ENCODE measurements around the gene ALG13.
"Not testable (repeated sequence)": the region's sequence is repeated elsewhere in the genome, so short reads cannot be mapped to it uniquely, and the experiment has no call there.

Gene ALG13

GRCh38 chrX:111680988-111681779, at the start of gene ALG13:
Gene ALG13 (plus strand): TSS chrX:111681170. CDS start chrX:111681219, 49 bp downstream.
- Mint-ChIP-seq H3K27ac (peak within 1 kb of the TSS; percentile 98), H3K9me3 (no peaks in the 10 kb centered on the region), H3K36me3 (ENCODE audit: low read depth) (peaks cover 49% of the 10 kb centered on the region), H3K27me3 (peaks cover 3% of the 10 kb centered on the region), H3K4me3 (peak within 1 kb of the TSS; percentile 88), H3K4me1 (ENCODE audit: low read depth) (peaks cover 32% of the 10 kb centered on the region)
- DNase-seq: peak; percentile 89

- H3K36me3 Mint-ChIP-seq (ENCODE audit: low read depth): no peaks in the 10 kb centered on the region
- peaks cover 13% of the 10 kb centered on the region for H3K27me3 Mint-ChIP-seq
- no peak overlapping the region for H3K4me3 Mint-ChIP-seq
- DNase-seq: no peak
- H3K9me3 Mint-ChIP-seq: no peaks in the 10 kb centered on the region
- no peak overlapping the region for H3K27ac Mint-ChIP-seq
- no peaks in the 10 kb centered on the region for H3K4me1 Mint-ChIP-seq (ENCODE audit: low read depth)
Observed at GRCh38 chrX:111634823-111635729, 45.9 kb upstream of the ALG13 start.

- Mint-ChIP-seq H3K27ac (no peak overlapping the region), H3K4me1 (ENCODE audit: low read depth) (peaks cover 8% of the 10 kb centered on the region), H3K4me3 (no peak overlapping the region), H3K27me3 (peaks cover 14% of the 10 kb centered on the region), H3K36me3 (ENCODE audit: low read depth) (no peaks in the 10 kb centered on the region), H3K9me3 (no peaks in the 10 kb centered on the region)
- no peak for DNase-seq
Observed at GRCh38 chrX:111641969-111642368, 39.0 kb upstream of the ALG13 start.

DNA sequence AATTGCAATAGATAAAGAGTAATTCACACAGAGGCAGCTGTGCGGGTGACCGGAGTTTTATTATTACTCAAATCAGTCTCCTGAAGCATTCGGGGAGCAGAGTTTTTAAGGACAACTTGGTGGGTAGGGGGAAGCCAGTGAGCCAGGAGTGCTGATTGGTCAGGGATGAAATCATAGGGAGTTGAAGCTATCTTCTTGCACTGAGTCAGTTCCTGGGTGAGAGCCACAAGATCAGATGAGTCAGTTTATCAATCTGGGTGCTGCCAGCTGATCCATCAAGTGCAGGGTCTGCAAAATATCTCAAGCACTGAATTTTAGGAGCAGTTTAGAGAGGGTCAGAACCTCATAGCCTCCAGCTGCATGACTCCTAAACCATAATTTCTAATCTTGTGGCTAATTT, 35.8 kb upstream of the ALG13 start:
- not testable (repeated sequence) for H3K27ac Mint-ChIP-seq; H3K36me3 Mint-ChIP-seq (ENCODE audit: low read depth); H3K4me3 Mint-ChIP-seq; H3K9me3 Mint-ChIP-seq; H3K4me1 Mint-ChIP-seq (ENCODE audit: low read depth); DNase-seq
- H3K27me3 Mint-ChIP-seq: peaks cover 19% of the 10 kb centered on the region

DNA sequence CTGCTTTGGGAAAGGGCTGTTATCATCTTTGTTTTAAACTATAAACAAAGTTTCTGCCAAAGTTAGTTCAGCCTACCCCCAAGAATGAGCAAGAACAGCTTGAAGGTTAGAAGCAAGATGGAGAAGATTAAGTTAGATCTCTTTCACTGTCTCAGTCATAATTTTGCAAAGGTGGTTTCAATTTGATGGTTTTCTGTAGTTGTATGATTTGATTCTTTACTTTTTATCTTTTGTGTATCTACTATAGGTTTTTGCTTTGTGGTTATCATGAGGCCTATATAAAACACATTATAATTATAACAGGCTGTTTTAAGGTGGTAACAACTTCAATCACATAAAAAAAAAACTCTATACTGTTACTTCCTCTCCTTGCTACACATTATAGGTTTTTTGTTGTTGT, 35.4 kb upstream of the ALG13 start:
- H3K27ac Mint-ChIP-seq: no peak overlapping the region
- H3K36me3 Mint-ChIP-seq (ENCODE audit: low read depth): no peaks in the 10 kb centered on the region
- H3K4me3 Mint-ChIP-seq: no peak overlapping the region
- H3K4me1 Mint-ChIP-seq (ENCODE audit: low read depth): peaks cover 8% of the 10 kb centered on the region
- DNase-seq: no peak
- H3K9me3 Mint-ChIP-seq: peaks cover 3% of the 10 kb centered on the region
- H3K27me3 Mint-ChIP-seq: peaks cover 19% of the 10 kb centered on the region

- Mint-ChIP-seq H3K27me3 (peaks cover 19% of the 10 kb centered on the region), H3K9me3 (peaks cover 3% of the 10 kb centered on the region), H3K36me3 (ENCODE audit: low read depth) (no peaks in the 10 kb centered on the region), H3K4me1 (ENCODE audit: low read depth) (peaks cover 8% of the 10 kb centered on the region), H3K27ac (no peak overlapping the region), H3K4me3 (no peak overlapping the region)
- DNase-seq: no peak
Observed at GRCh38 chrX:111646515-111646914, 34.5 kb upstream of the ALG13 start.

DNA sequence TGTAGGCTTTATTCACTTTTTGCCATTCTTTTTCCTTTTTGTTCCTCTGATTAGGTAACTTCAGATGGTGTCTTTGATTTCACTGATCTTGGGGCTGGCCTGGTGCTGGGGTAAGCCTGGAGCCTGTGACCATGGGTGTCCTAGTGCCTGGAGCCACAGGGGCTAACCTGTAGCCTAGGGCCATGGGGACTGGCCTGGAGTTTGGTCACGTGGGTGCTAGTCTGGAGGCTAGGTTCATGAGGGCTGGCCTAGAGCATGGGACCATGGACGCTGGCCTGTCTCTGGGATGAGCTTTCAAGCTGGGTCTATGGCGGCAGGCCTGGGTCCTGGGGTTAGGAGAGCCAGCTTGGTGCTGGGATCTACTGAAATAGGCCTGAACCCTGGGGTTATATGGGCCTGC, 32.2 kb upstream of the ALG13 start:
- no peak overlapping the region for H3K4me3 Mint-ChIP-seq
- H3K27me3 Mint-ChIP-seq: peaks cover 24% of the 10 kb centered on the region
- peaks cover 8% of the 10 kb centered on the region for H3K4me1 Mint-ChIP-seq (ENCODE audit: low read depth)
- H3K27ac Mint-ChIP-seq: no peak overlapping the region
- no peaks in the 10 kb centered on the region for H3K36me3 Mint-ChIP-seq (ENCODE audit: low read depth)
- H3K9me3 Mint-ChIP-seq: peaks cover 3% of the 10 kb centered on the region
- no peak for DNase-seq

- no peak overlapping the region for H3K4me3 Mint-ChIP-seq
Observed at GRCh38 chrX:111649638-111650037, 31.3 kb upstream of the ALG13 start.

DNA sequence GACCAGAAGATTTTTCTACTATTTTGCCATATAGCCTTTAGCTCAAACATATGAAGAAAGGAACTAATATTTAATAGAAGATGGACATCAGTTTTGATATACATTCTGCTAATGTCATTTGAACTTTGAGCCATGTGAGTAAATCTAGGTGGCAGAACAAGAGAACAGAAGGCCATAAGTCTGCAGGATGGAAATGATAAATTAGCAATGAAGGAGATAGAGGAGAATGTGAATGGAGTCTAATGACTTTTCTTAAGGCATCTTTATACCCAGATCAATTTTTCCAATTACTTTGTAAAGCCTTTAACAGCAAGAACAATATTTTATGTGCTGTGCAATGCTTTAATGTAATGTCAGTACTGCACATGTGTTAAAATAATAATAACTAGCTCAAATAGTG, 30.1 kb upstream of the ALG13 start:
- Mint-ChIP-seq H3K27ac (no peak overlapping the region), H3K9me3 (peaks cover 3% of the 10 kb centered on the region), H3K4me1 (ENCODE audit: low read depth) (no peaks in the 10 kb centered on the region), H3K4me3 (no peak overlapping the region), H3K36me3 (ENCODE audit: low read depth) (no peaks in the 10 kb centered on the region), H3K27me3 (peaks cover 23% of the 10 kb centered on the region)
- no peak for DNase-seq

More at GRCh38 chrX:111649638-111650037, 31.3 kb upstream of the ALG13 start:
- no peak for DNase-seq
- peaks cover 8% of the 10 kb centered on the region for H3K4me1 Mint-ChIP-seq (ENCODE audit: low read depth)
- no peak overlapping the region for H3K27ac Mint-ChIP-seq
- no peaks in the 10 kb centered on the region for H3K36me3 Mint-ChIP-seq (ENCODE audit: low read depth)
- H3K9me3 Mint-ChIP-seq: peaks cover 3% of the 10 kb centered on the region
- H3K27me3 Mint-ChIP-seq: peaks cover 24% of the 10 kb centered on the region

GRCh38 chrX:111652719-111653118, 28.3 kb upstream of the ALG13 start:
- Mint-ChIP-seq H3K36me3 (ENCODE audit: low read depth) (no peaks in the 10 kb centered on the region), H3K9me3 (peaks cover 2% of the 10 kb centered on the region)
- DNase-seq: no peak

DNA sequence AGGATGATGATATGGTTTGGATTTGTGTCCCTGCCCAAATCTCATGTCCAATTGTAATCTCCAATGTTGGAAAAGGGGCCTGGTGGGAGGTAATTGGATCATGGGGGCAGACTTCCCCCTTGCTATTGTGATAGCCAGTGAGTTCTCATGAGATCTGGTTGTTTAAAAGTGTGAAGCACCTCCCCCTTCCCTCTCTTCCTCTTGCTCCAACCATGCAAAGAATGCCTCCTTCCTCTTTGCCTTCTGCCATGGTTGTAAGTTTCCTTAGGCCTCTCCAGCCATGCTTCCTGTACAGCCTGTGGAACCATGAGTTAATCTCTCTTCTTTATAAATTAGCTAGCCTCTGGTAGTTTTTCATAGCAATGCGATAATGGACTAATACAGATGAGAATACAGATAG, 19.7 kb upstream of the ALG13 start:
- no peaks in the 10 kb centered on the region for H3K36me3 Mint-ChIP-seq (ENCODE audit: low read depth)
- H3K9me3 Mint-ChIP-seq: no peaks in the 10 kb centered on the region
- no peaks in the 10 kb centered on the region for H3K4me1 Mint-ChIP-seq (ENCODE audit: low read depth)
- DNase-seq: no peak
- H3K27ac Mint-ChIP-seq: no peak overlapping the region
- H3K4me3 Mint-ChIP-seq: no peak overlapping the region
- H3K27me3 Mint-ChIP-seq: peaks cover 19% of the 10 kb centered on the region

More at GRCh38 chrX:111652719-111653118, 28.3 kb upstream of the ALG13 start:
- no peaks in the 10 kb centered on the region for H3K4me1 Mint-ChIP-seq (ENCODE audit: low read depth)
- H3K27ac Mint-ChIP-seq: no peak overlapping the region
- H3K27me3 Mint-ChIP-seq: peaks cover 26% of the 10 kb centered on the region
- no peak overlapping the region for H3K4me3 Mint-ChIP-seq

DNA sequence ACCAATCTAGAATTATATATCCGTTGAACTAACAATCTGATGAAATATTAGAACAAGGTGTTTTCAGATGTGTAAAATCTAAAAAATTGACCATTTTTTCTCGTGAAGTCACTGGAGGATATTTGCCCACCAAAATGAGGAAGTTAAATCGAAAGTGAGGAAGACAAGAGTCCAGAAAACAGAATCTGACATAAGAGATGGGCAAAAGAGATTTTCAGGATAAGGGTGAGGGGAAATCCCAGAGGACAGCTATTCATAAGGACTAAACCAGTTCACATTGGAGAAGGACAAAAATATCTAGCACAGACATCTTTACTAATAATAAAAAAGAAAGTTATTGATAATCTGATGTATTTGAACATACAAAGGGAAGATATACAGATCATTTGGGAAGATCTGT, 18.7 kb upstream of the ALG13 start:
- no peak for DNase-seq
- H3K4me1 Mint-ChIP-seq (ENCODE audit: low read depth): no peaks in the 10 kb centered on the region
- peaks cover 16% of the 10 kb centered on the region for H3K27me3 Mint-ChIP-seq
- H3K36me3 Mint-ChIP-seq (ENCODE audit: low read depth): no peaks in the 10 kb centered on the region
- no peaks in the 10 kb centered on the region for H3K9me3 Mint-ChIP-seq
- H3K4me3 Mint-ChIP-seq: no peak overlapping the region
- no peak overlapping the region for H3K27ac Mint-ChIP-seq

GRCh38 chrX:111671668-111672067, 9.3 kb upstream of the ALG13 start:
- DNase-seq: no peak
- Mint-ChIP-seq H3K4me1 (ENCODE audit: low read depth) (no peaks in the 10 kb centered on the region), H3K4me3 (no peak overlapping the region), H3K27ac (no peak overlapping the region), H3K27me3 (peaks cover 18% of the 10 kb centered on the region), H3K36me3 (ENCODE audit: low read depth) (no peaks in the 10 kb centered on the region), H3K9me3 (no peaks in the 10 kb centered on the region)

GRCh38 chrX:111687305-111687704, 6.3 kb downstream of the ALG13 start:
- no peak overlapping the region for H3K4me3 Mint-ChIP-seq
- H3K4me1 Mint-ChIP-seq (ENCODE audit: low read depth): peaks cover 33% of the 10 kb centered on the region
- no peaks in the 10 kb centered on the region for H3K9me3 Mint-ChIP-seq
- peaks cover 81% of the 10 kb centered on the region for H3K36me3 Mint-ChIP-seq (ENCODE audit: low read depth)
- H3K27ac Mint-ChIP-seq: no peak overlapping the region
- H3K27me3 Mint-ChIP-seq: peaks cover 3% of the 10 kb centered on the region
- DNase-seq: no peak
